Bronchial epithelial cell (primary cell): Measurements from ENCODE around the gene CDADC1. TPM values are rescaled to one million over a fixed set of nuclear protein-coding genes. Genes with fewer than 3 reads are reported as not detected.

Experiments used
- DNase-seq: peaks from one replicate; pipeline ENCODE4 v3.0.0-alpha.2; 2010; ENCODE audit warnings: low read depth
- FAIRE-seq: peaks from 2 replicates; lab custom pipeline; 2011; peaks lifted over from hg19 to GRCh38; lab: Jason Lieb, UNC
- H3K27me3 ChIP-seq: 2 replicates; pipeline ENCODE4 v1.5.1; 2011; ENCODE audit warnings: low read length; ENCODE audit not compliant: control insufficient read depth, insufficient read depth
- H3K36me3 ChIP-seq: 2 replicates; pipeline ENCODE4 v1.5.1; 2011; ENCODE audit warnings: low read length; ENCODE audit not compliant: control insufficient read depth, insufficient read depth
- H3K4me3 ChIP-seq: 2 replicates; pipeline ENCODE4 v1.5.1; 2011; ENCODE audit warnings: mild to moderate bottlenecking, low read depth, low read length, control low read depth
- total RNA-seq: library from RNA; depleted of rRNA; stranded (reverse); fragments of >200 nt; gene quantifications from 2 replicates; pipeline ENCODE4 v1.2.1, GENCODE V29; 2014
- TF ChIP-seq, protein P1 (sequence below): IDR thresholded peaks from 2 replicates; pipeline ENCODE4 v1.5.1; 2011; ENCODE audit warnings: mild to moderate bottlenecking, moderate library complexity, low read length, control low read depth, inconsistent platforms; ENCODE audit not compliant: insufficient read depth, severe bottlenecking

CDADC1 gene
- total RNA-seq, 1 donor from 2014 or later = 6.6 TPM

DNA sequence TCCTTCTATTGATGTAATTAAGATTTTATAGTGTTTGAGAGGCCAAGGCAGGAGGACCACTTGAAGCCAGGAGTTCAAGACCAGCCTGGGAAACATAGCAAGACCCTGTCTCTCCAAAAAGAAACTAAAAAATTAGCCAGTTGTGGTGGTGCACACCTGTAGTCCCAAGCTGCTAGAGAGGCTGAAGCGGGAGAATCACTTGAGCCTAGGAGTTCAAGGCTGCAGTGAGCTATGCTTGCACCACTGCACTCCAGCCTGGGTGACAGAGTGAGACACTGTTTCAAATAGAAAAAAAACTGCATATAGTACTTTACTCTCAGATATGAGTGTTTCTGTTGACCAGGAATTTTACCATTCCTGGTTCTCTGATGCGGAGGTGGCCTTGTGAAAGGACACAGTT lies 48.9 kb downstream of the CDADC1 start:
- DNase-seq = no peak
- TF ChIP-seq, protein P1, sequence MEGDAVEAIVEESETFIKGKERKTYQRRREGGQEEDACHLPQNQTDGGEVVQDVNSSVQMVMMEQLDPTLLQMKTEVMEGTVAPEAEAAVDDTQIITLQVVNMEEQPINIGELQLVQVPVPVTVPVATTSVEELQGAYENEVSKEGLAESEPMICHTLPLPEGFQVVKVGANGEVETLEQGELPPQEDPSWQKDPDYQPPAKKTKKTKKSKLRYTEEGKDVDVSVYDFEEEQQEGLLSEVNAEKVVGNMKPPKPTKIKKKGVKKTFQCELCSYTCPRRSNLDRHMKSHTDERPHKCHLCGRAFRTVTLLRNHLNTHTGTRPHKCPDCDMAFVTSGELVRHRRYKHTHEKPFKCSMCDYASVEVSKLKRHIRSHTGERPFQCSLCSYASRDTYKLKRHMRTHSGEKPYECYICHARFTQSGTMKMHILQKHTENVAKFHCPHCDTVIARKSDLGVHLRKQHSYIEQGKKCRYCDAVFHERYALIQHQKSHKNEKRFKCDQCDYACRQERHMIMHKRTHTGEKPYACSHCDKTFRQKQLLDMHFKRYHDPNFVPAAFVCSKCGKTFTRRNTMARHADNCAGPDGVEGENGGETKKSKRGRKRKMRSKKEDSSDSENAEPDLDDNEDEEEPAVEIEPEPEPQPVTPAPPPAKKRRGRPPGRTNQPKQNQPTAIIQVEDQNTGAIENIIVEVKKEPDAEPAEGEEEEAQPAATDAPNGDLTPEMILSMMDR = no peak
- FAIRE-seq = no peak
- no peaks in the 10 kb centered on the region for H3K27me3 ChIP-seq
- no peak overlapping the region for H3K4me3 ChIP-seq
- H3K36me3 ChIP-seq = no peaks in the 10 kb centered on the region

DNA sequence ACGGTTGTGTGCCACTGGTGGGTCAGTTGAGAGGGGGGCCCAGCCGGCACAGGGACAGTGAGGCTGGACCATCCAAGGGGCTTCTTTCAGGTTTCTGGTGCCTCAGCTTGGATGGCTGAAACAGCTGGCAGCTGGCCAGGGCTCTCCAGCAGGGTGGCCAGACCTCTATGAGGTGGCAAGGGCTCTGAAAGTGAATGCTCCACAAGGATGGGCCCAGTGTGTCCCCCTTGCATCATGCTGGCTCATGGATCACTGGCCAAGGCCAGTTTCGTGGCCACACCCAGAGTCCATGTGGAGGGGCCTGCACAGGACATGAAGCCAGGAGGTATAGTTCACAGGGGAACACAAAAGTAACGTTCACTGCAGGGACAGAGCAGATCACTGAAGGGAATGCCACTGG lies 49.6 kb downstream of the CDADC1 start:
- peak; percentile 7 for FAIRE-seq
- TF ChIP-seq, protein P1 = no peak
- H3K27me3 ChIP-seq = no peaks in the 10 kb centered on the region
- H3K4me3 ChIP-seq = no peak overlapping the region
- no peak for DNase-seq
- H3K36me3 ChIP-seq = no peaks in the 10 kb centered on the region

DNA sequence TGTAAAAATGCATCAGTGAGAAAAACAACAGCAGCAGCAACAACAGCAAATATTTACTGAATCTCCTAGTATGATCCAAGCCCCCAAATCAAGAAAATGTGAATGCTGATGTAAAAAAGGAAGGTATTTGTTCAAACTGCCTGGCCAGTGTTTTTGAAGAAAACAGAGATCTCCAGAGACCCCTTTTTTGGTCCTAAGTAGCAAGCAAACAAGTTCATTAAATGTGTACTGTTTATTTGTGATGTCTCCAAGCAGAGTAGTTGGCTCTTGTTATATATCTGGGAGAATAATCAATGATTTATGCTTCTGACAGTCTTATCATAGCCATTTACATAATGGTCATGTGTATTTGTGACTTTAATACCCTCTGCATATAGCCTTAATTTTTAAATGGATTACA lies 50.7 kb downstream of the CDADC1 start:
- FAIRE-seq (no peak), DNase-seq (no peak)
- Histone ChIP-seq H3K4me3 (no peak overlapping the region), H3K27me3 (no peaks in the 10 kb centered on the region), H3K36me3 (no peaks in the 10 kb centered on the region)
- TF ChIP-seq, protein P1 = no peak

DNA sequence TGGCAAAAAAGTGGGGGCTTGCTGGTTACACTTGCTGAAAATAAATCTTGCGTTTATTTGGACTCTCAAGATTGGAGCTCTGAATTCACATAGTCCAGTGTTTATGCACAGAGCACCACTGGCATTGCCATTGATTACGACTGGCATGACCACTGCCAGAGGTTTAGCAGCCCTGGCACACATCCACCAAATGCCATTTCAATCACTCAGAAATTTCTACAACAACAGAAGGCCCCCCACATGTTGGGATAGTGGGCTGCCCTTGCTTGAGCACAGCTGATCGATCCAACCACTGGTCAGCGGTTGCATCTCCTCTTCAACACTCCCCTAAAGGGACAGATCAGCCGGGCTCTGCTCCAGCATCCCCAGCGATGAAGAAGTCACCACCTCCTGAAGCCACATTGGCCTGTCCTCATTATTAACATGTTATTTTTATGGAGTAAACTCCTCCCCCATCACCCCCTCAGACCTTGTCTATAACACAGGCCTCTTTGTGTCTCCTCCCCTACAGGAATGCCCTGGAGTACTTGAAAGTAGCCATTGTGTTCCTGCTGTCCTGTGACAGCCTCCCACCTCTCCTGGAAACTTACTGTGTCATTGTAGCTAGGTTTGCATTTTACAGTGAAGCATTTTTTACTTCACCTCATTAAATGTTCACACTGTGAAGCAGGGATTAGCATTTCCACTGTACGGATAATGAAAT lies 51.3 kb downstream of the CDADC1 start:
- no peaks in the 10 kb centered on the region for H3K27me3 ChIP-seq
- no peaks in the 10 kb centered on the region for H3K36me3 ChIP-seq
- TF ChIP-seq, protein P1 = no peak
- FAIRE-seq (no peak), DNase-seq (no peak)
- no peak overlapping the region for H3K4me3 ChIP-seq

DNA sequence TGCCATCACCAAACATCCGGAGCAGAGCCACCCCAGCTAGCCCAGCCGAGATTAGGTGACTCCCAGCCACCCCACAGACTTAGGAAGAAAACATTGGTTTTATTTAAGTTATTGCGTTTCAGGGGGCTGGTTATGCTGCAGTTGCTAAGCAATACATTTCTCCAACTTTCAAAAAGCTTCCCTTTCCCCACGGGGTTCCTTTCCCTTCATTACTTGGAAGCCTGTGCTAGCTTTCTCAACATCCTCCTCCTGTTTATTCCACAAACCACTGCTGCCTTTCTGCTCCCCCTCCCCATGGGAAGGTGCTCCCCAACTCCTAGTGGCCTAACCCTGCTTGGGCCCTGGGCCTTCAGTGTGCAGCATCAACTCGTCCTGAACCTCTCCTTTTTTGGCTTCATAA lies 52.6 kb downstream of the CDADC1 start:
- H3K36me3 ChIP-seq = no peaks in the 10 kb centered on the region
- TF ChIP-seq, protein P1 = no peak
- no peaks in the 10 kb centered on the region for H3K27me3 ChIP-seq
- H3K4me3 ChIP-seq = no peak overlapping the region
- no peak for FAIRE-seq
- DNase-seq = no peak
